A549 (cell line): Measurements from ENCODE around the gene NHSL2. TPM values are rescaled to one million over a fixed set of nuclear protein-coding genes. Genes with fewer than 3 reads are reported as not detected.

ENCODE experiments used
- ATAC-seq, 2 experiments: fragments of 200-7000 bp in 1 of 2; fragments of >200 bp in 1 of 2; cut with Nextera tagmentation in 1 of 2; cut with Tn5 transposase in 1 of 2; 3 replicates each; pipeline versions ENCODE4 v1.8.0 to v1.9.1; 2018 to 2020; ENCODE audit warnings: mild to moderate bottlenecking in 1 of 2, moderate library complexity in 1 of 2
- CTCF ChIA-PET: fragments of 300-600 bp; sonication (Branson Sonifier 250); formaldehyde crosslinking; extraction: SDS; loops from one replicate; lab custom pipeline; 2021; ENCODE audit warnings: antibody characterized with exemption, inconsistent platforms; lab: Yijun Ruan, JAX
- POLR2A ChIA-PET: fragments of 350-600 bp; formaldehyde crosslinking; extraction: SDS; loops from one replicate; lab custom pipeline; 2021; ENCODE audit warnings: antibody characterized with exemption, inconsistent platforms; lab: Yijun Ruan, JAX
- DNase-seq, 2 experiments: peaks; one replicate each; pipeline versions ENCODE4 v3.0.0 to v3.0.0-alpha.2; 2011 to 2016; ENCODE audit warnings: low read depth in 1 of 2, low spot score in 1 of 2
- FAIRE-seq: peaks from 2 replicates; lab custom pipeline; 2011; peaks lifted over from hg19 to GRCh38; lab: Jason Lieb, UNC
- H3K27ac ChIP-seq, 2 experiments: fragments of >200 bp; sonication (Bioruptor Twin); formaldehyde crosslinking; 3 replicates each; pipeline ENCODE4 v1.5.1; 2016 to 2017
- H3K4me1 ChIP-seq: fragments of >200 bp; sonication (Bioruptor Twin); formaldehyde crosslinking; 3 replicates; pipeline ENCODE4 v1.6.1; 2016
- H3K4me2 ChIP-seq: fragments of >200 bp; sonication (Bioruptor Twin); formaldehyde crosslinking; 3 replicates; pipeline ENCODE4 v1.6.1; 2016
- H3K4me3 ChIP-seq: fragments of >200 bp; sonication (Bioruptor Twin); formaldehyde crosslinking; 3 replicates; pipeline ENCODE4 v1.5.1; 2016
- H3K9me3 ChIP-seq: fragments of >200 bp; sonication (Bioruptor Twin); formaldehyde crosslinking; 3 replicates; pipeline ENCODE4 v1.6.1; 2016
- CBX8 ChIP-seq: fragments of 200-600 bp; sonication (generic); IDR thresholded peaks from 2 replicates; pipeline ENCODE4 v1.6.1; 2016
- CEBPB ChIP-seq, 2 experiments: fragments of >200 bp in 1 of 2; sonication (Bioruptor Twin) in 1 of 2; formaldehyde crosslinking in 1 of 2; IDR thresholded peaks; 2 replicates each; pipeline ENCODE4 v1.6.1; 2012 to 2016
- CHD2 ChIP-seq: fragments of 150-350 bp; IDR thresholded peaks from 2 replicates; pipeline ENCODE4 v1.6.1; 2014; ENCODE audit warnings: low read length; ENCODE audit not compliant: partially characterized antibody
- EHMT2 ChIP-seq: fragments of 200-600 bp; sonication (generic); IDR thresholded peaks from 2 replicates; pipeline ENCODE4 v1.6.1; 2016; ENCODE audit warnings: antibody characterized with exemption, low read depth, mild to moderate bottlenecking, moderate library complexity
- FOSB ChIP-seq: fragments of 250-450 bp; sonication (Bioruptor Pico); IDR thresholded peaks from 2 replicates; pipeline ENCODE4 v1.5.0; 2020; ENCODE audit warnings: mild to moderate bottlenecking, moderate library complexity
- FOXS1 ChIP-seq: fragments of 250-450 bp; sonication (Bioruptor Pico); IDR thresholded peaks from 2 replicates; pipeline ENCODE4 v1.5.0; 2020; ENCODE audit warnings: mild to moderate bottlenecking, moderate library complexity
- GATA3 ChIP-seq: IDR thresholded peaks from 2 replicates; pipeline ENCODE4 v1.6.1; 2012; ENCODE audit warnings: borderline replicate concordance
- HOXB5 ChIP-seq: fragments of 250-450 bp; sonication (Bioruptor Pico); IDR thresholded peaks from 2 replicates; pipeline ENCODE4 v1.5.0; 2020; ENCODE audit warnings: mild to moderate bottlenecking, moderate library complexity
- MAFK ChIP-seq: fragments of 450-650 bp; IDR thresholded peaks from 2 replicates; pipeline ENCODE4 v1.6.1; 2014; ENCODE audit not compliant: partially characterized antibody
- MYC ChIP-seq: IDR thresholded peaks from 2 replicates; pipeline ENCODE4 v1.6.1; 2012; ENCODE audit warnings: mild to moderate bottlenecking, inconsistent platforms, low read length, improper control_type of control experiment, borderline replicate concordance
- NR3C1 ChIP-seq: fragments of >200 bp; sonication (Bioruptor Twin); formaldehyde crosslinking; IDR thresholded peaks from 3 replicates; pipeline ENCODE4 v1.6.1; 2017
- PBX3 ChIP-seq: IDR thresholded peaks from 2 replicates; pipeline ENCODE4 v1.6.1; 2012
- POLR2A ChIP-seq: IDR thresholded peaks from 2 replicates; pipeline ENCODE4 v1.6.1; 2012; ENCODE audit warnings: mild to moderate bottlenecking, low read length
- RCOR1 ChIP-seq: fragments of 150-350 bp; IDR thresholded peaks from 2 replicates; pipeline ENCODE4 v1.6.1; 2014; ENCODE audit warnings: antibody characterized with exemption, low read length, low read depth
- REST ChIP-seq: fragments of 200-600 bp; sonication (generic); IDR thresholded peaks from 2 replicates; pipeline ENCODE4 v1.6.1; 2016; ENCODE audit warnings: antibody characterized with exemption, mild to moderate bottlenecking, moderate library complexity
- RFX5 ChIP-seq: fragments of 450-650 bp; IDR thresholded peaks from 2 replicates; pipeline ENCODE4 v1.7.1; 2014; ENCODE audit warnings: antibody characterized with exemption, mild to moderate bottlenecking, moderate library complexity
- SMC3 ChIP-seq: fragments of >200 bp; sonication (Bioruptor Twin); formaldehyde crosslinking; IDR thresholded peaks from 3 replicates; pipeline ENCODE4 v1.6.1; 2018; ENCODE audit warnings: inconsistent platforms
- TP53 ChIP-seq: fragments of 250-450 bp; sonication (Bioruptor Pico); IDR thresholded peaks from 2 replicates; pipeline ENCODE4 v1.5.0; 2021; ENCODE audit warnings: mild to moderate bottlenecking, moderate library complexity
- ZFP36 ChIP-seq: fragments of 450-650 bp; IDR thresholded peaks from 2 replicates; pipeline ENCODE4 v1.6.1; 2014; ENCODE audit warnings: borderline replicate concordance; ENCODE audit not compliant: partially characterized antibody
- ZNF302 ChIP-seq: fragments of 250-450 bp; sonication (Bioruptor Pico); IDR thresholded peaks from 2 replicates; pipeline ENCODE4 v1.9.0; 2021; ENCODE audit warnings: inconsistent platforms, mild to moderate bottlenecking, moderate library complexity
- WGBS: methylation state at CpG from one replicate; pipeline ENCODE4 v1.1.6; 2017; ENCODE audit errors: missing lambda C conversion rate; 5-methylcytosine and 5-hydroxymethylcytosine counted together
- polyA plus RNA-seq, 4 experiments: library from polyadenylated mRNA; depleted of rRNA in 3 of 4; stranded (reverse); fragments of >200 nt; fragmentation: RNase III in 1 of 4; extraction: RNeasy Plus Mini Kit Qiagen cat#74134 plus additional on column Dnase treatment in 1 of 4; gene quantifications; 2 replicates in 3 of 4; 3 replicates in 1 of 4; pipeline ENCODE4 v1.2.3, GENCODE V29; 2011 to 2017
- TF ChIP-seq, protein P1 (sequence below): fragments of 450-650 bp; IDR thresholded peaks from 2 replicates; pipeline ENCODE4 v1.6.1; 2014; ENCODE audit warnings: antibody characterized with exemption
- TF ChIP-seq, protein P2 (sequence below): IDR thresholded peaks from 2 replicates; pipeline ENCODE4 v1.6.1; 2012; ENCODE audit warnings: low read depth, borderline replicate concordance

Gene NHSL2
- polyA plus RNA-seq, 2 of the 4 experiments (the other 2 are of a cell fraction) = 0.26 to 0.48 TPM

- 57% methylated on average over 7 of the region's 9 CpGs for WGBS
- ChIA-PET CTCF (interaction anchor here (1.5 kb wide), 1 partner anchor 12 kb away, joined by 3 read pairs; no protein-coding TSS in a partner anchor), POLR2A (no interaction called here)
- no peak for FAIRE-seq
- TF ChIP-seq GATA3 = no peak
- no peak for TF ChIP-seq PBX3
- TF ChIP-seq, protein P1, sequence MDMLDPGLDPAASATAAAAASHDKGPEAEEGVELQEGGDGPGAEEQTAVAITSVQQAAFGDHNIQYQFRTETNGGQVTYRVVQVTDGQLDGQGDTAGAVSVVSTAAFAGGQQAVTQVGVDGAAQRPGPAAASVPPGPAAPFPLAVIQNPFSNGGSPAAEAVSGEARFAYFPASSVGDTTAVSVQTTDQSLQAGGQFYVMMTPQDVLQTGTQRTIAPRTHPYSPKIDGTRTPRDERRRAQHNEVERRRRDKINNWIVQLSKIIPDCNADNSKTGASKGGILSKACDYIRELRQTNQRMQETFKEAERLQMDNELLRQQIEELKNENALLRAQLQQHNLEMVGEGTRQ = no peak
- TF ChIP-seq REST = no peak
- no peak for TF ChIP-seq CHD2
- TF ChIP-seq RCOR1 = no peak
- TF ChIP-seq TP53 (CRISPR knock-in tag) = no peak
- TF ChIP-seq EHMT2 = no peak
- TF ChIP-seq SMC3 = no peak
- no peak for TF ChIP-seq ZFP36
- TF ChIP-seq NR3C1 = no peak
- TF ChIP-seq ZNF302 (CRISPR knock-in tag) = no peak
- TF ChIP-seq FOXS1 (CRISPR knock-in tag) = no peak
- TF ChIP-seq, all 56 proteins: peak for 0
- DNase-seq (no peak), ATAC-seq (no peak)
- H3K27ac ChIP-seq = no peak overlapping the region
- no peaks in the 10 kb centered on the region for H3K4me1 ChIP-seq
- H3K9me3 ChIP-seq = no peaks in the 10 kb centered on the region
- H3K4me2 ChIP-seq = no peak overlapping the region
- H3K4me3 ChIP-seq = no peak overlapping the region
Observed at GRCh38 chrX:72137846-72138495, 227.3 kb downstream of the NHSL2 start.

- ChIA-PET CTCF (interaction anchor here (1.3 to 1.5 kb wide), 2 partner anchors 13 to 121 kb away, joined by 3 read pairs; no protein-coding TSS in a partner anchor), POLR2A (no interaction called here)
- H3K4me3 ChIP-seq = no peak overlapping the region
- H3K4me1 ChIP-seq = no peaks in the 10 kb centered on the region
- WGBS = 66% methylated on average over 8 of the region's 8 CpGs
- TF ChIP-seq RFX5 (no peak), POLR2A (no peak), FOSB (CRISPR knock-in tag) (no peak), HOXB5 (CRISPR knock-in tag) (no peak), CBX8 (no peak), MYC (no peak), MAFK (no peak), NR3C1 (no peak), CEBPB (IDR thresholded peaks at IDR 0.05) (no peak)
- TF ChIP-seq, protein P2, sequence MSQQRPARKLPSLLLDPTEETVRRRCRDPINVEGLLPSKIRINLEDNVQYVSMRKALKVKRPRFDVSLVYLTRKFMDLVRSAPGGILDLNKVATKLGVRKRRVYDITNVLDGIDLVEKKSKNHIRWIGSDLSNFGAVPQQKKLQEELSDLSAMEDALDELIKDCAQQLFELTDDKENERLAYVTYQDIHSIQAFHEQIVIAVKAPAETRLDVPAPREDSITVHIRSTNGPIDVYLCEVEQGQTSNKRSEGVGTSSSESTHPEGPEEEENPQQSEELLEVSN = no peak
- ATAC-seq (no peak), FAIRE-seq (no peak), DNase-seq (no peak)
- H3K4me2 ChIP-seq = no peak overlapping the region
- H3K9me3 ChIP-seq = no peaks in the 10 kb centered on the region
- no peak overlapping the region for H3K27ac ChIP-seq
Observed at GRCh38 chrX:72139538-72139937, 228.9 kb downstream of the NHSL2 start.
